Activated T-cell treated with anti-CD3 and anti-CD28 coated beads, Interleukin-2, amount 50 U/mL, for 72 hours (primary cell): ENCODE data around the gene CEACAM19. TPM values are rescaled to one million over a fixed set of nuclear protein-coding genes. Genes with fewer than 3 reads are reported as not detected.
"Not testable (repeated sequence)": the region's sequence is repeated elsewhere in the genome, so short reads cannot be mapped to it uniquely, and the experiment has no call there.

Experiments
- ATAC-seq, 2 donors: fragments of 150-1000 bp; cut with Tn5 transposase; replicated peaks in 1 of 2; 2 replicates each; pipeline ENCODE4 v1.10.0; 2021; ENCODE audit warnings: moderate library complexity in 2 of 2, mild to moderate bottlenecking in 1 of 2
- DNase-seq, 2 donors: peaks; one replicate each; pipeline ENCODE4 v3.0.0; 2021 to 2022; ENCODE audit warnings: mixed read lengths in 1 of 2
- H3K27ac Mint-ChIP-seq: one replicate; pipeline ENCODE4 v1.8.0; 2022; ENCODE audit warnings: mild to moderate bottlenecking, moderate library complexity, mixed read lengths
- H3K27me3 Mint-ChIP-seq: one replicate; pipeline ENCODE4 v1.8.0; 2022; ENCODE audit warnings: low read depth, mixed read lengths
- H3K36me3 Mint-ChIP-seq, 2 donors: one replicate each; pipeline ENCODE4 v1.8.0; 2022; ENCODE audit warnings: mixed read lengths in 2 of 2, mild to moderate bottlenecking in 1 of 2; ENCODE audit not compliant: insufficient read depth in 2 of 2
- H3K4me1 Mint-ChIP-seq: one replicate; pipeline ENCODE4 v1.8.0; 2022; ENCODE audit warnings: low read depth, mixed read lengths
- H3K4me3 Mint-ChIP-seq, 2 donors: one replicate each; pipeline ENCODE4 v1.8.0; 2022; ENCODE audit warnings: mild to moderate bottlenecking in 2 of 2, mixed read lengths in 2 of 2, moderate library complexity in 2 of 2
- H3K9me3 Mint-ChIP-seq, 2 donors: one replicate each; pipeline ENCODE4 v1.8.0; 2022; ENCODE audit warnings: mixed read lengths in 2 of 2
- total RNA-seq, 2 donors: library from RNA; stranded (reverse); gene quantifications; one replicate each; pipeline ENCODE4 v1.2.3, GENCODE V29; 2022

Gene CEACAM19
- total RNA-seq, 2 donors from 2014 or later: 3.0 to 4.3 TPM

GRCh38 chr19:44717603-44718002, 46.3 kb downstream of the CEACAM19 start:
- Mint-ChIP-seq H3K27me3 (no peaks in the 10 kb centered on the region), H3K36me3 (peaks cover 7 to 13% of the 10 kb centered on the region in 2 donors), H3K27ac (no peak overlapping the region), H3K4me3 (no peak overlapping the region), H3K4me1 (peaks cover 13% of the 10 kb centered on the region), H3K9me3 (peaks cover 4 to 13% of the 10 kb centered on the region in 2 donors)
- no peak for ATAC-seq
- DNase-seq: no peak

- peaks cover 23% of the 10 kb centered on the region for H3K4me1 Mint-ChIP-seq
- H3K36me3 Mint-ChIP-seq: peaks cover 7 to 13% of the 10 kb centered on the region in 2 donors
- no peaks in the 10 kb centered on the region for H3K27me3 Mint-ChIP-seq
- H3K4me3 Mint-ChIP-seq: no peak overlapping the region
- DNase-seq (no peak), ATAC-seq (no peak)
- H3K9me3 Mint-ChIP-seq: peaks cover 4 to 13% of the 10 kb centered on the region in 2 donors
- H3K27ac Mint-ChIP-seq: no peak overlapping the region
These were observed 47.4 kb downstream of the CEACAM19 start for GRCh38 chr19:44718441-44719261.

- DNase-seq: no peak
- H3K27ac Mint-ChIP-seq: no peak overlapping the region
These were observed 48.0 kb downstream of the CEACAM19 start for GRCh38 chr19:44719262-44719701.

DNA sequence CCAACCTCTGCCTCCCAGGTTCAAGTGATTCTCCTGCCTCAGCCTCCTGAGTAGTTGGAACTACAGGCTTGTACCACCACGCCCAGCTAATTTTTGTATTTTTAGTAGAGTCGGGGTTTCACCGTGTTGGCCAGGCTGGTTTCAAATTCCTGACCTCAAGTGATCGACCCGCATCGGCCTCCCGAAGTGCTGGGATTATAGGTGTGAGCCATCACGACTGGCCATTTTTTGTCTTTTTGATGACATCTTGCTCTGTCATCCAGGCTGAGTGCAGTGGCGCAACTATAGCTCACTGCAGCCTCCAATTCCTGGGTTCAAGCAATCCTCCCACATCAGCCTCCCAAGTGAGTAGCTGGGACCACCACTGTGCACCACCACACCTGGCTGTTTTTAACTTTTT, 49.1 kb downstream of the CEACAM19 start:
- not testable (repeated sequence) for H3K36me3 Mint-ChIP-seq, H3K27ac Mint-ChIP-seq, H3K4me3 Mint-ChIP-seq, DNase-seq, H3K27me3 Mint-ChIP-seq, H3K9me3 Mint-ChIP-seq, ATAC-seq
- peaks cover 37% of the 10 kb centered on the region for H3K4me1 Mint-ChIP-seq

More at GRCh38 chr19:44719262-44719701, 48.0 kb downstream of the CEACAM19 start:
- H3K9me3 Mint-ChIP-seq: peaks cover 4 to 13% of the 10 kb centered on the region in 2 donors
- no peak for ATAC-seq
- H3K4me3 Mint-ChIP-seq: no peak overlapping the region
- no peaks in the 10 kb centered on the region for H3K27me3 Mint-ChIP-seq
- H3K36me3 Mint-ChIP-seq: peaks cover 7 to 10% of the 10 kb centered on the region in 2 donors
- H3K4me1 Mint-ChIP-seq: peaks cover 29% of the 10 kb centered on the region

GRCh38 chr19:44720945-44721344, 49.7 kb downstream of the CEACAM19 start:
- Mint-ChIP-seq H3K4me3 (no peak overlapping the region), H3K27me3 (no peaks in the 10 kb centered on the region), H3K36me3 (no peaks in the 10 kb centered on the region), H3K27ac (no peak overlapping the region), H3K9me3 (peaks cover 1% of the 10 kb centered on the region in 2 donors), H3K4me1 (peaks cover 37% of the 10 kb centered on the region)
- ATAC-seq (no peak), DNase-seq (no peak)

DNA sequence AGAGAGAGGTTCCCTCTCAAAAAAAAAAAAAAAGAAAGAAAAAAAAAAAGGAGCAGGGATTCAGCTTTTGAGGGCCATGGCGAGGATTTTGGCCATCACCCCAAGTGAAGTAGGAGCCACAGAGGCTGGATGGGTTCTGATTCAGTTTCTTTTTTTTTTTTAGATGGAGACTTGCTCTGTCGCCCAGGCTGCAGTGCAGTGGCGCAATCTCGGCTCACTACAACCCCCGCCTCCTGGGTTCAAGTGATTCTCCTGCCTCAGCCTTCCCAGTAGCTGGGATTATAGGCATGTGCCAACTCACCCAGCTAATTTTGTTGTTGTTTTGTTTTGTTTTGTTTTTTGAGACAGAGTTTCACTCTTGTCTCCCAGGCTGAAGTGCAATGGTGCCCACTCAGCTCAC, 50.1 kb downstream of the CEACAM19 start:
- not testable (repeated sequence) for H3K27me3 Mint-ChIP-seq, H3K9me3 Mint-ChIP-seq, H3K27ac Mint-ChIP-seq, H3K36me3 Mint-ChIP-seq, DNase-seq, ATAC-seq
- Mint-ChIP-seq H3K4me1 (peaks cover 37% of the 10 kb centered on the region), H3K4me3 (peak overlapping the region in 1 of 2 donors; percentile 12)

DNA sequence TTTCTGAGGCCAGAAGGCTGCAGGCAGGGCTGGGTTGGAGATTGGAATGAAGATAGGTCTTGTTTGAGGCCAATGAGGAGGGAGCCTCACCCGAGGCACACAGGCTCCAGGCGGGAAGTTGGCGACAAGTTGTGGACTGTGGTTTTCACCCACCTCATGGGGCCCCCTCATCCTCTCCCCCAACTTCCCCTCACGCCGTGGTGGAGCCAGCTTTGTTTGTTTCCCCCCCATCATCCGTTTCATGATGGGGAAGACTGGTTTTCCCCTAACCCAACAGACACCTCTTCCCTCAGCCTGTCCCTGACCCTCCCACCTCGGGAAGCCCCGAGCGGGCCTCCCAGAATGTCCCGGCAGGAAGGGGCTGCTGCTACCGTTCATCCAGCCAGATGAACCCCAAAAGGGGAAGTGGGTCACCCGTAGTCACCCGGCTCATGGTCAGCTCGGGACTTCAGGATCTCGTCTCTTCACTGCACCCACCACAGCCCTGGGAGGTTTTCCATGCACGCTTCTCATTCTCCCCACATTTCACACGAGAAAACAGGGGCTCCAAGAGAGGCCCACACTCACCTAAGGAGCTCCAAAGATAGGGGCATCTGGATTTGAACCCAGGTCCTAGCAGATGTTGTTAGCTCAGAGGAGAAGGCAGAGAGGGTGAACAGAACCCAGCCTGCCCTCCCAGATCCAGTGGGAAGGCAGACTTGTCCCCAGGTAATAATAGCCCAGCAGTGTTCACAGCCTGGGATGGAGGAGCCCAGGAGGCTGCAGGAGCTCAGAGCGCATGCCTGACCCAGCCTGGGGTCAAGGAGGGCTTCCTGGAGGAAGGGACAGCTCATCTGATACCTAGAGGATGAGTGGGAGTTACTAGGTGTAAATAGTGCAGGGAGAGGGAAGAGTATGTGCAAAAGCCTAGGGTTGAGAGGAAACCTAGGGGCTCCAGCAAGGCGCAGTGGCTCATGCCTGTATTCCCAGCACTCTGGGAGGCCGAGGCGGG, 51.1 kb downstream of the CEACAM19 start:
- H3K9me3 Mint-ChIP-seq: no peaks in the 10 kb centered on the region
- H3K36me3 Mint-ChIP-seq: no peaks in the 10 kb centered on the region
- peak overlapping the region; percentile 23 to 41 for H3K4me3 Mint-ChIP-seq
- H3K4me1 Mint-ChIP-seq: peaks cover 37% of the 10 kb centered on the region
- H3K27ac Mint-ChIP-seq: no peak overlapping the region
- no peak for DNase-seq
- ATAC-seq: no peak
- H3K27me3 Mint-ChIP-seq: no peaks in the 10 kb centered on the region

GRCh38 chr19:44723299-44723951, 52.1 kb downstream of the CEACAM19 start:
- Mint-ChIP-seq H3K36me3 (no peaks in the 10 kb centered on the region), H3K4me1 (peaks cover 46% of the 10 kb centered on the region), H3K27ac (peak overlapping the region; percentile 33), H3K4me3 (peak overlapping the region; percentile 12 to 56), H3K9me3 (no peaks in the 10 kb centered on the region), H3K27me3 (no peaks in the 10 kb centered on the region)
- ATAC-seq (peak; percentile 64 to 75), DNase-seq (no peak)

DNA sequence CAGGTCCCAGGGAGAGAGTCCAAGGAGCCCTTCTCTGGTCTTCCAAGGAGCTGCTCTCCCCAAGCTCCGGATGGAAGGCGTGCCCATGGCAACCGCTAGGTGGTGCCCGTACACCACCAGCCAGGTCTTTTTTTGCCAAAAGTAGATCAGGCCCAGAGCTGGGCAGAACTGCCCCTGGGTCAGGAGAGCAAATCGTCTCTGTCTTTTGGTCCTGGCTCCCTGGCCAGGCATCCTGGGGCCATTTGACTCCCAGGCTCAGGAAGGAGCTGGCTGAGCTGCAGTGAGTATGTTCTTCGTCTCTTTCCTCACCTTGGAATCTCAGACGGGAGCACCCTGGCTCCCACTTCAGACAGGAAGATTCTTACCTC, 52.7 kb downstream of the CEACAM19 start:
- Mint-ChIP-seq H3K9me3 (no peaks in the 10 kb centered on the region), H3K36me3 (no peaks in the 10 kb centered on the region), H3K27ac (peak overlapping the region; percentile 22), H3K27me3 (no peaks in the 10 kb centered on the region), H3K4me1 (peaks cover 51% of the 10 kb centered on the region), H3K4me3 (peak overlapping the region; percentile 12 to 56)
- DNase-seq (peak; percentile 80 to 88), ATAC-seq (peak; percentile 93 to 94)

- H3K4me3 Mint-ChIP-seq: no peak overlapping the region
- no peaks in the 10 kb centered on the region for H3K36me3 Mint-ChIP-seq
- no peaks in the 10 kb centered on the region for H3K27me3 Mint-ChIP-seq
- H3K27ac Mint-ChIP-seq: no peak overlapping the region
- peaks cover 51% of the 10 kb centered on the region for H3K4me1 Mint-ChIP-seq
- DNase-seq (no peak), ATAC-seq (no peak)
- no peaks in the 10 kb centered on the region for H3K9me3 Mint-ChIP-seq
These were observed 54.0 kb downstream of the CEACAM19 start for GRCh38 chr19:44725251-44725650.

- Mint-ChIP-seq H3K9me3 (no peaks in the 10 kb centered on the region), H3K4me1 (peaks cover 51% of the 10 kb centered on the region), H3K27ac (no peak overlapping the region), H3K4me3 (peak overlapping the region in 1 of 2 donors; percentile 37), H3K36me3 (no peaks in the 10 kb centered on the region), H3K27me3 (no peaks in the 10 kb centered on the region)
- DNase-seq (no peak), ATAC-seq (no peak)
These were observed 54.4 kb downstream of the CEACAM19 start for GRCh38 chr19:44725684-44726083.

GRCh38 chr19:44726465-44726864, 55.2 kb downstream of the CEACAM19 start:
- DNase-seq (no peak), ATAC-seq (no peak)
- no peak overlapping the region for H3K4me3 Mint-ChIP-seq
- no peaks in the 10 kb centered on the region for H3K36me3 Mint-ChIP-seq
- H3K4me1 Mint-ChIP-seq: peaks cover 49% of the 10 kb centered on the region
- no peaks in the 10 kb centered on the region for H3K9me3 Mint-ChIP-seq
- no peaks in the 10 kb centered on the region for H3K27me3 Mint-ChIP-seq
- no peak overlapping the region for H3K27ac Mint-ChIP-seq
